HG02678 (cell line): ENCODE measurements around the gene ARSI.
"Not testable (repeated sequence)": the region's sequence is repeated elsewhere in the genome, so short reads cannot be mapped to it uniquely, and the experiment has no call there.

Source experiments
- ATAC-seq: cut with Tn5 transposase; IDR thresholded peaks from one replicate; pipeline ENCODE4 v1.9.1; 2021; ENCODE audit warnings: mild to moderate bottlenecking, moderate library complexity; ENCODE audit not compliant: unreplicated experiment

The ARSI gene

DNA sequence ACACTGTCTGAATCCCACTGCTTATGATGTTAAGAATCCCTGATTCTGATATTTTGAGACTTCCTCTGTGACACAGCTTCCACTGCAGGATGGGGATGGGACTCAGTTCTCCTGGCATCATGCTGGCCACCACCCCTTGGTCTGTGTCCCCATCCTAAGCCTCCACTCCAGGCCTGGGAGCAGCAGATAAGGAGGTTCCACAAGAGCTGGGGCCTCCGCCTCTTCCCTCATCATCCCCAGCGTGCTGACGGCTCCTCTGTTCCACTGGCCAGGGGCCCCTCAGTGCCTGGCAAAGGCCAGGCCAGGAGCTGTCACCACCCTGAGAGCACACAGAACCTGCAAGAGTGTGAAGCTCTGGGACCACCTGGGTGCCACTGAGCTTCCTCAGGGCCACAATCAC, 53.8 kb downstream of the ARSI start:
- no peak for ATAC-seq

DNA sequence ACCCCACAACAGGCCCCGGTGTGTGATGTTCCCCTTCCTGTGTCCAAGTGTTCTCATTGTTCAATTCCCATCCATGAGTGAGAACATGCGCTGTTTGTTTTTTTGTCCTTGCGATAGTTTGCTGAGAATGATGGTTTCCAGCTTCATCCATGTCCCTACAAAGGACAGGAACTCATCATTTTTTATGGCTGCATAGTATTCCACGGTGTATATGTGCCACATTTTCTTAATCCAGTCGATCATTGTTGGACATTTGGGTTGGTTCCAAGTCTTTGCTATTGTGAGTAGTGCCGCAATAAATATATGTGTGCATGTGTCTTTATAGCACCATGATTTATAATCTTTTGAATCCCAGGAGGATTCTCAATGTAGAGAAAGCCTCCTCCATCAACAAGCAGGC, 54.2 kb downstream of the ARSI start:
- ATAC-seq: not testable (repeated sequence)

- ATAC-seq: no peak
Observed at GRCh38 chr5:150247726-150248125, 55.0 kb downstream of the ARSI start.

DNA sequence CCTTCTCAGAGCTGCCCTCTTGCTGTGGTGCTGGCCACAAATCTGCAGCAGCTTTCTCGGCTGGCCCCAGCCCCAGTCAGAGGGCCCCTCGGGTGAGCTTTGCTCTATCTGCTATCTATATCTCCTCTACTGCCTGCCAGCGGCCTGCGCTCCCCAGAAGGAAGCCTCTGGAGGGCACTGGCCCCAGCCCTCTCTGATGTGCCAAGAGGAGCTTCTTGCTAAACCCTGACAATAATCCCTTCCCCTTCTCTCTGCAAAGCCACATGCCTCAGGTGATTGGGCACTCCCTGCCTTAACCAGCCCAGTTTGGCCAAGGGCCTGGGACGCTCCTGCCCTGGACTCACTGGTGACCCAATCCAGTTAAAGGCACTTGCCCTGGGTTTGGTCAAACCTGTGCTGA, 55.9 kb downstream of the ARSI start:
- ATAC-seq: no peak

- no peak for ATAC-seq
Observed at GRCh38 chr5:150246429-150246828, 56.3 kb downstream of the ARSI start.
